Measurements from ENCODE around the gene APAF1.

APAF1 gene, protein sequence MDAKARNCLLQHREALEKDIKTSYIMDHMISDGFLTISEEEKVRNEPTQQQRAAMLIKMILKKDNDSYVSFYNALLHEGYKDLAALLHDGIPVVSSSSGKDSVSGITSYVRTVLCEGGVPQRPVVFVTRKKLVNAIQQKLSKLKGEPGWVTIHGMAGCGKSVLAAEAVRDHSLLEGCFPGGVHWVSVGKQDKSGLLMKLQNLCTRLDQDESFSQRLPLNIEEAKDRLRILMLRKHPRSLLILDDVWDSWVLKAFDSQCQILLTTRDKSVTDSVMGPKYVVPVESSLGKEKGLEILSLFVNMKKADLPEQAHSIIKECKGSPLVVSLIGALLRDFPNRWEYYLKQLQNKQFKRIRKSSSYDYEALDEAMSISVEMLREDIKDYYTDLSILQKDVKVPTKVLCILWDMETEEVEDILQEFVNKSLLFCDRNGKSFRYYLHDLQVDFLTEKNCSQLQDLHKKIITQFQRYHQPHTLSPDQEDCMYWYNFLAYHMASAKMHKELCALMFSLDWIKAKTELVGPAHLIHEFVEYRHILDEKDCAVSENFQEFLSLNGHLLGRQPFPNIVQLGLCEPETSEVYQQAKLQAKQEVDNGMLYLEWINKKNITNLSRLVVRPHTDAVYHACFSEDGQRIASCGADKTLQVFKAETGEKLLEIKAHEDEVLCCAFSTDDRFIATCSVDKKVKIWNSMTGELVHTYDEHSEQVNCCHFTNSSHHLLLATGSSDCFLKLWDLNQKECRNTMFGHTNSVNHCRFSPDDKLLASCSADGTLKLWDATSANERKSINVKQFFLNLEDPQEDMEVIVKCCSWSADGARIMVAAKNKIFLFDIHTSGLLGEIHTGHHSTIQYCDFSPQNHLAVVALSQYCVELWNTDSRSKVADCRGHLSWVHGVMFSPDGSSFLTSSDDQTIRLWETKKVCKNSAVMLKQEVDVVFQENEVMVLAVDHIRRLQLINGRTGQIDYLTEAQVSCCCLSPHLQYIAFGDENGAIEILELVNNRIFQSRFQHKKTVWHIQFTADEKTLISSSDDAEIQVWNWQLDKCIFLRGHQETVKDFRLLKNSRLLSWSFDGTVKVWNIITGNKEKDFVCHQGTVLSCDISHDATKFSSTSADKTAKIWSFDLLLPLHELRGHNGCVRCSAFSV (N-terminal part only)

DNA sequence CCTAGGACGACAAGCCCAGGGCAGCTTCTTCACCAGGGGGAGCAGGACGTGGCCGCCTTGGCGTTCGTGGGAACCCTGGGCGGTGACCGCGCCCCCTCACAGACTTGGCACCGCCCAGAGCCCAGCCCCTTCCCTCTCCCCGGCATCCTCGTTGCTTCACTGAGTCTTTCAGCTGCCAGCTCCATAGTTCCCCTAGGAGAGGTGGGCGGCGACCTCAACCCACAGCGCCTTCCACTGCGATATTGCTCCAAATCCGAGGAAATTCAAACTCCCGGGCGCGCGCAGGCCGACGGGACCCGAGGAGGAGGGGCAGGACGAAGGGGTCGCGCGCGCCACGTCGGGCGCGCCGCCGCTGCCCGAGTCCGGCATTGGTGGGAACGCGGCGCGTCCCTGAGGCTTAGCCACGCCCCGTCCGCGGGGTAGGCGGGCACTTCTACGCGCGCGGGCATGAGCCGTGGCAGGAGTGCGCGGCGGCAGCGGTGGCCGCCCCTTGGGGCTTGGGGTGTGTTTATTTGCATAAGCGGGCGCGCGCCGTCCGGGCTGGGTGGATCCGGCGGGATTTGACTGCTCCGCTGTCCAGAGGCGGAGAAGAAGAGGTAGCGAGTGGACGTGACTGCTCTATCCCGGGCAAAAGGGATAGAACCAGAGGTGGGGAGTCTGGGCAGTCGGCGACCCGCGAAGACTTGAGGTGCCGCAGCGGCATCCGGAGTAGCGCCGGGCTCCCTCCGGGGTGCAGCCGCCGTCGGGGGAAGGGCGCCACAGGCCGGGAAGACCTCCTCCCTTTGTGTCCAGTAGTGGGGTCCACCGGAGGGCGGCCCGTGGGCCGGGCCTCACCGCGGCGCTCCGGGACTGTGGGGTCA, at the start of gene APAF1, which contains the start of gene IKBIP:
APAF1 (plus strand) TSS at position 579 of the 860 bp plus-strand sequence. CDS start 3,070 bp downstream, outside the sequence.
IKBIP (minus strand) TSS at position 77 of the 860 bp plus-strand sequence. CDS start 87 bp downstream, outside the sequence.
- TF ChIP-seq GATA2 (IDR thresholded peaks at IDR 0.05; ENCODE audit: low read depth, low read length) (no peak), GATA3 (IDR thresholded peaks at IDR 0.05; ENCODE audit: low read depth, low read length) (no peak)

DNA sequence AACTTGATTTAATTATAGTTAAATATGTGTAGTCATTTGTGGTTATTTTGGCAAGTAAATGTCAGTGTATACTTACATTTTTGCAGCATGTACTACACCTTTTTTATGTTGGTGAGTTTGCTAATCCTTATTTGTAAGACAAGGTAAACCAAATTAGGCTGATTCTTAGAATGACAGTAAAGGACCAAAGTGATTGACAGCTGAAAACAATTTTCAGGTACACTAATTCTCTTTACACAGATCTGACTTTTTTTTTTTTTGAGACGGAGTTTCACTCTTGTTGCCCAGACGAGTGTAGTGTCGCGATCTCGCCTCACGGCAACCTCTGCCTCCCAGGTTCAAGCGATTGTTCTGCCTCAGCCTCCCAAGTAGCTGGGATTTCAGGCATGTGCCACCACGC, 43.2 kb upstream of the APAF1 start:
- TF ChIP-seq GATA2 (IDR thresholded peaks at IDR 0.05; ENCODE audit: low read depth, low read length) (no peak), GATA3 (IDR thresholded peaks at IDR 0.05; ENCODE audit: low read depth, low read length) (no peak)

DNA sequence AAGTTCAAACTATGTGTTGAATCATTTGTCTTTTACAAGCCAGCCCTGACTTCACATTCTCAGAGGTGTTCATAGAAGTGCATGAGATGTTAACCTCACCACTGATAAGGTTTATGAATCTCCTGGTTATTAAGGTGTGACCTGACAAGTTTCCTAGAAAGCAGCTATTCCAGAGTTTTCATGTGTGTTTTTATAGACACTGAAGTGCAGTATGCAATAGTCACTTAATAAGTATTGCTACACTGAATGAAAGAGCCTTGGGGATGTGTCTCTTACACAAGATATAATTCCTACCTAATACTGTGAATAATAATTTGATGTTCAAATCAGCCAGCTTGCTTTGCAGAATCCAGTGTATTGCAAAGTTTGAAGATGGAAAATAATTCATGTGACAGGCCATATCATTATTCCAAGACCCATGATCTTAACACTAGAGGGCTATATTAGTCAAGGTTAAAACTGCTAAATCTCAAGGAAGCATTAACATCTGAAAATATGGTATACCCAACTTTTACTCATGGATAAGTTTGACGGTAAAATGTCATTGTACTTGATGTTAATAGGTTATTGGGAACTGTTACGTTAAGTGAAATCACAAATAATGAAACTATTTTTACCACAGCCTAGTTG, 38.6 kb upstream of the APAF1 start:
- TF ChIP-seq GATA2 (IDR thresholded peaks at IDR 0.05; ENCODE audit: low read depth, low read length), result no peak
- TF ChIP-seq GATA3 (IDR thresholded peaks at IDR 0.05; ENCODE audit: low read depth, low read length), result no peak

DNA sequence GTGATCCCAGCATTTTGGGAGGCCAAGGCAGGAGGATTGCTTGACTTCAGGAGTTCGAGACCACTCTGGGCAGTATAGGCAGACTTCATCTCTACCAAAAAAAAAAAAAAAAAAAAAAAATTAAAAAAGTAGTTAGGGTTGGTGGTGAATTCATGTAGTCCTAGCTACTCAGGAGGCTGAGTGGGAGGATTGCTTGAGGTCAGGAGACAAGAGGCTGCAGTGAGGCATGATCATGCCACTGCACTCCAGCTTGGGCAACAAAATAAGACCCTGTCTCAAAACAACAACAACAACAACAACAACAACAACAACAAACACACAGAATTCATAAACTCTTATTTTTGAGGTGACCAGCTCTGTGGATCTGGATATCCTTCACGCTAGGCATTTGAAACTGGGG, 34.5 kb upstream of the APAF1 start:
- TF ChIP-seq GATA2 (IDR thresholded peaks at IDR 0.05; ENCODE audit: low read depth, low read length) (no peak), GATA3 (IDR thresholded peaks at IDR 0.05; ENCODE audit: low read depth, low read length) (no peak)

DNA sequence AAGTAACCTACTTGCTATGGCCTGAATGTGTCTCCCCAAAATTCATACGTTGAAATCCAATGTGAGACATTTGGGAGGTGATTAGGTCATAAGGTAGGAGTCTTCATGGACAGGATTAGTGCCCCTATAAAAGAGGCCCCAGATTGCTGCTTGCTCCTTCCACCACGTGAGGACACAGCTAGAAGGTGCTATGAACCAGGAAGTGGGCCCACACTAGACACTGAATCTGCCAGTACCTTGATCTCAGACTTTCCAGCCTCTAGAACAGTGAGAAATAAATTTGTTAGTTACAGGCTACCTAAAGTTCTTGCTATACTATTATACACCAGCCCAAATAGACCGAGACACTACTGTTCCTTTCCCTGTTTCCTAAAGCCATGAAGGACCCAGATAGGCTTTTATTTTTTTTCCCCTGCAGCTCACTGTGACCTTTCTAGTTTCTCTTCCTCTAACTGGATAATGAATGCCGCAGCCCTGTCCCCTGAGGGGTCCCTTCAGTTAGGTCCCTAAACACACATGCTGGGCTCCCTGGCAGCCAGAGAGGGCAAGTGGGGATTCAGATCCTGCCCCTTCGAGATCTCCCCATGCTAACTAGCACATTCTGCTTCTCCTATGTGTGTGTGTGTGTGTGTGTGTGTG, 32.3 kb upstream of the APAF1 start:
- TF ChIP-seq GATA3 (IDR thresholded peaks at IDR 0.05; ENCODE audit: low read depth, low read length) (no peak), GATA2 (IDR thresholded peaks at IDR 0.05; ENCODE audit: low read depth, low read length) (no peak)

DNA sequence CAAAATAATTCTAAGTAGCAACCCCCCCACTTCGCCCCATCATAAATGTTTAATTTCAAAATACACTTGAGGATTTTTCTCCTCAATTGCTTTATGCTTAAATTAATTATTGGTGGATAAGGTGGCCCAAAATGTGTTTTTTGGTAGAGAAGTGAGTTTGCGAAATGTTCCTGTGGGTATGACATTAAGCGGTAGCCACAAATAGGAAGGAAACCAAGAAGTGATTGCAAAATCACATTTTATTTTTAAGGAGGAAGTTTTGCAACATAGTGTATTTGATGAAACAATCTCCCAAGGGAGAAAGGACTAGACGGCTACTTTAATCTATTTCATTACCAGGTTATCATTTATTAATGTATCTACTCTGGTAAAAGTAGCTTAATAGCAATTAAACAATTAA, 26.1 kb upstream of the APAF1 start:
- TF ChIP-seq GATA2 (IDR thresholded peaks at IDR 0.05; ENCODE audit: low read depth, low read length), result no peak
- no peak for TF ChIP-seq GATA3 (IDR thresholded peaks at IDR 0.05; ENCODE audit: low read depth, low read length)

DNA sequence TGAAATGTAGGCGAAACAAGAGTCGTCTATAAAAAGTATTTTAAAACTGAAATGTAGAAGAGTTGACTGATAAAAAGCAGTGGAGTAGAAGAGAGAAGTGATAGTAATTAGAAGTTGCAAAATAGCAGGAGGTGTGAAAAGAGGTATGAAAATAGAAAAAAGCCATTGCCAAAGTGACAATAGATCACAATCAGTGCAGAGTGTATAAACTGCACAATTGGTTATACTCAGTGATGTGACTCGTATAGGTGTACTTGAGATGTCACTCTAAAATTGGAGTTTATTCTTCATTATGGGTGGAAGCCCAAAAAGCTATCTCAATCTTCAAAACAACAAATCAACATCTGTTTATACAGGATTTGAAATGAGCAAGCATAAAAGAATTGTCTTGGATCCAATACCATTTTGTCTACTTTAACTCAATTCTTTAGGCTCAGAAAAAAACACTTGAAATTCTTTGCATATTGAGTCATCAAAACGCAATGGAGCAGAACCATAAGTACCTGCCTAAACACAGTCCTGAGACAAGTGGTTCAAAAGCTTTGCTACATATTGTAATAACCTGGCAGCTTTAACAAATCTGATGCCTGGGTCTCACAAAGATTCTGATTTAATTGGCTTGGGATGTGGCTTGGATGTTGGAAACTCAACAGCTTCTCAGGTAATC, 9.3 kb upstream of the APAF1 start:
- TF ChIP-seq GATA2 (IDR thresholded peaks at IDR 0.05; ENCODE audit: low read depth, low read length), result no peak
- TF ChIP-seq GATA3 (IDR thresholded peaks at IDR 0.05; ENCODE audit: low read depth, low read length), result no peak

DNA sequence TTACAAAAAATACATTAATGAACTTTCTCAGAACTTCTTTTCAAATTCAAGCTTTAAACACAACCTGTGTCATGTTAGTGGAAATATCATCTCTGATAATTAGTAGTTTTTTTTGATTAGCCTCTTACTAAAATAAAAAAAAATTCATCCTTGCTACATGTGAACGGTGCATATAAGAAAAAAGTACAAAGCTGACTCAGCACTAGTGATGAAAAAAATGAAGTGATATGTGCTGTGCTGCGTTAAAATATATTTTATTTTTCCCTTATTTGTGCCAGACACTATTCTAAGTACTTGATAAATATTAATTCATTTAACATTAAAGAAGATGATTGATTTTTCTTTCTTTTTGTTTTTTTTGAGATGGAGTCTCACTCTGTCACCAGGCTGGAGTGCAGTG, 8.0 kb upstream of the APAF1 start:
- TF ChIP-seq GATA2 (IDR thresholded peaks at IDR 0.05; ENCODE audit: low read depth, low read length), result no peak
- TF ChIP-seq GATA3 (IDR thresholded peaks at IDR 0.05; ENCODE audit: low read depth, low read length), result no peak

DNA sequence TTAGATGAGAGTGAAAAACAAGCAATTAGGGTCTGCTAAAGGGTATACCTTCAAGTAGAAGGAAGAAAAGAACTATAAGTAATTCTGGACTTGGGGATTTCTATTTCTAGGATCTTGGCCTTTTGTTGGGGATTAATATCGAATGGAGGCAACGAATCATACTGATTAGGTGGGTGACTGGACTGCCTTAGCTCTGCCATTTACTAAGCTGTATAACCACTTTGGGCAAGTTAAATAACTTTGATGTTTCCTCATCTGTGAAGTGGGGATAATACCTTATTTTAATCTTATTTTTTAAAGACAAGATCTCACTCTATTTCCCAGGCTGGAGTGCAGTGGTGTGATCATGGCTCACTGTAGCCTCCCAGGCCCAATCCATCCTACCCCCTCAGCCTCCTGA, 7.1 kb upstream of the APAF1 start:
- TF ChIP-seq GATA3 (IDR thresholded peaks at IDR 0.05; ENCODE audit: low read depth, low read length) (no peak), GATA2 (IDR thresholded peaks at IDR 0.05; ENCODE audit: low read depth, low read length) (no peak)

DNA sequence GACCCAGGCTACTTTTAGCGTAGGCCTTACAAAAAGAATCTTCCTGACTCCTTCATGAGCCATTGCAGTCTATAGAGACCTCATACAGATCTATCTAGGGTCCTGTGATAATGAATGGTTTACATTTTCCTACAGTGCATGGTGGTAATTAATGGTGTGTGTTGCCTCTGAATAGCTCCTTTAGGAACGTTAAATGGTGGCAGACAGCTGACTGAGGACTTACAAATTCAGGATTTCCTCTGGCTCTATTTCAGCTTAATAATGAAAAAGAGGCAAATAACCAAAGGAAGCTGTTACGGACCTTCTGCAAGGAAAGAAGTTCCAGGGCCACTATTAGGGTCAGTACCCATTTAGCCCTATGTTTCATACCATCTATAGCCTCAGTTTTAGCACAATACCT, 5.6 kb upstream of the APAF1 start:
- TF ChIP-seq GATA3 (IDR thresholded peaks at IDR 0.05; ENCODE audit: low read depth, low read length), result no peak
- TF ChIP-seq GATA2 (IDR thresholded peaks at IDR 0.05; ENCODE audit: low read depth, low read length), result no peak

DNA sequence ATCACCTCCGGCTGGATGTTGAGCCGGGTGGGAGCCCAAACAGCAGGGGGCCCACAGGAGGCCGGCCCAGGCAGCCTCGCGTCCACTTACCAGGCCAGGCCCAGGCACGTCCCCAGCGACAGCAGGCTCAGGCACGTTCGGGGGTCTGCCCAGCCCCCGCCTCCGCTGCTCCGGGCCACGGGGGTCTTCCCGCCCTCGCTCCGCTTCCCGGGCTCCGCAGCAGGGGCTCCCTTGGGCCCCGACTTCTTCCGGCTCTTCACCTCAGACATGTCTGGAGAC, 718 bp upstream of the APAF1 start:
- no peak for TF ChIP-seq GATA2 (IDR thresholded peaks at IDR 0.05; ENCODE audit: low read depth, low read length)
- TF ChIP-seq GATA3 (IDR thresholded peaks at IDR 0.05; ENCODE audit: low read depth, low read length), result no peak

DNA sequence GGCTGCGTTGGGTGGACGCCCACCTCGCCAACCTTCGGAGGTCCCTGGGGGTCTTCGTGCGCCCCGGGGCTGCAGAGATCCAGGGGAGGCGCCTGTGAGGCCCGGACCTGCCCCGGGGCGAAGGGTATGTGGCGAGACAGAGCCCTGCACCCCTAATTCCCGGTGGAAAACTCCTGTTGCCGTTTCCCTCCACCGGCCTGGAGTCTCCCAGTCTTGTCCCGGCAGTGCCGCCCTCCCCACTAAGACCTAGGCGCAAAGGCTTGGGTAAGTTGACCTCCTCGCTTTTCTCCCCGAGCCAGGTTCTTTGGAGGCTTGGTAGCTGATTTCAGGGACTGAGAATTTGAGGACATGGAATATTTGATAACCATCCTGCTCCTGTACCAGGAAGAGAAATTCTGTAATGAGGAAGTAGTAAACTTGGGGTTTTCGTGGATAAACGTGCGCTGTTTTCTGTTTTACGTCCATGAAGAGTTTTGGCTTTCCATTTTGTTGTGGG, 530 bp downstream of the APAF1 start:
- TF ChIP-seq GATA2 (IDR thresholded peaks at IDR 0.05; ENCODE audit: low read depth, low read length) (no peak), GATA3 (IDR thresholded peaks at IDR 0.05; ENCODE audit: low read depth, low read length) (no peak)
